ENCODE measurements around the gene CACNA2D1. TPM values are rescaled to one million over a fixed set of nuclear protein-coding genes. Genes with fewer than 3 reads are reported as not detected.

Gene CACNA2D1
- total RNA-seq, 1 experiment from 2014 or later, result 0.27 TPM

DNA sequence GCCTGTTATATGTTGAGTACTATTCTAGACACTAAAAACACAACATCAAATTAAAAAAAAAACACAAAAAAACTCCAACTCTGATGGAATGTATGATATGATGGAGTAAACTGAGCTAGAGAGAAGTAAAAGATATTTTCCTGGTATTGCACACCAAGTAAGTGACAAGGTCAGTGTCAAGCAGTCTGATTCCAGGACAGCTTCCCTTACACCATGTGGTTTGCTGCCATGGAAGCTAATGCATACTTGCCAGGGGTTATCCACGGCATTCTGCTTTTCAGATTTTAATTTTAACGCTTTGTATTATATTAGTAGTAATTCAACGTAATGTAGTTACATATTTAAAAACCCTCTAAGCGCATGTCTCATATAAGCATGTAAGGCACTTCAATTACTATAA lies 48.4 kb downstream of the CACNA2D1 start:
- RAD21 ChIA-PET (ENCODE audit: low non-redundant PET in 1 of 2, low total read pairs in 2 of 2, uncharacterized antibody in 2 of 2, unreplicated experiment in 2 of 2), result no interaction called here
- no peak overlapping the region for H2AFZ ChIP-seq (ENCODE audit: low read depth, low read length, poor library complexity, severe bottlenecking)
- no peaks in the 10 kb centered on the region for H3K9me2 ChIP-seq (ENCODE audit: insufficient read depth)
- POLR2A ChIA-PET, result no interaction called here
- no peak overlapping the region for H3K4me2 ChIP-seq (ENCODE audit: low read length)
- DNase-seq (ENCODE audit: low read depth, low spot score), result no peak
- no TSS peak for BruUV-seq (replicated peaks)
- intact Hi-C loops (cut with micrococcal nuclease), result no loop called here
- no peak overlapping the region for H3K27ac ChIP-seq (ENCODE audit: low read depth, low read length)
- H3K4me3 ChIP-seq (replicated peaks in 1 of 2; ENCODE audit: low read depth in 1 of 2, low read length in 2 of 2), result no peak overlapping the region
- TF ChIP-seq ZFX (IDR thresholded peaks at IDR 0.05), result no peak
- TF ChIP-seq POLR2AphosphoS5 (IDR thresholded peaks at IDR 0.05; ENCODE audit: low read depth, low read length), result no peak
- no peak for TF ChIP-seq CBX3 (IDR thresholded peaks at IDR 0.05; ENCODE audit: low read depth)
- TF ChIP-seq SIN3A (IDR thresholded peaks at IDR 0.05; ENCODE audit: low read depth), result no peak
- no peak for TF ChIP-seq JUND (IDR thresholded peaks at IDR 0.05)
- TF ChIP-seq CTCF (IDR thresholded peaks at IDR 0.05 in 2 of 3, conservative IDR thresholded peaks at IDR 0.05 in 1 of 3; ENCODE audit: borderline replicate concordance in 1 of 3, insufficient read depth in 1 of 3, low read depth in 2 of 3, low read length in 2 of 3), result no peak
- TF ChIP-seq ZNF274 (IDR thresholded peaks at IDR 0.05; ENCODE audit: low read depth, low read length), result no peak
- no peak for TF ChIP-seq RAD21 (IDR thresholded peaks at IDR 0.05; ENCODE audit: low read depth)
- TF ChIP-seq, protein P1, sequence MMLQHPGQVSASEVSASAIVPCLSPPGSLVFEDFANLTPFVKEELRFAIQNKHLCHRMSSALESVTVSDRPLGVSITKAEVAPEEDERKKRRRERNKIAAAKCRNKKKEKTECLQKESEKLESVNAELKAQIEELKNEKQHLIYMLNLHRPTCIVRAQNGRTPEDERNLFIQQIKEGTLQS (IDR thresholded peaks at IDR 0.05), result no peak
- no peak for TF ChIP-seq EZH2phosphoT487 (IDR thresholded peaks at IDR 0.05; ENCODE audit: borderline replicate concordance)
- TF ChIP-seq CEBPB (IDR thresholded peaks at IDR 0.05; ENCODE audit: low read depth), result no peak
- TF ChIP-seq REST (IDR thresholded peaks at IDR 0.05; ENCODE audit: low read depth), result no peak
- TF ChIP-seq ZBTB33 (IDR thresholded peaks at IDR 0.05; ENCODE audit: extremely low read depth, insufficient replicate concordance, low read length), result no peak
- no peak for TF ChIP-seq TCF7L2 (IDR thresholded peaks at IDR 0.05; ENCODE audit: borderline replicate concordance, extremely low read depth, insufficient read depth, insufficient read length)
- no peak for TF ChIP-seq FOSL1 (IDR thresholded peaks at IDR 0.05; ENCODE audit: low read depth)
- TF ChIP-seq EZH2 (IDR thresholded peaks at IDR 0.05), result no peak
- TF ChIP-seq YY1 (IDR thresholded peaks at IDR 0.05; ENCODE audit: extremely low read depth, insufficient replicate concordance, low read depth, low read length), result no peak
- no peaks in the 10 kb centered on the region for H3K9me3 ChIP-seq (ENCODE audit: control insufficient read depth in 1 of 2, insufficient read depth in 1 of 2, low read depth in 1 of 2, low read length in 2 of 2)
- H3K4me1 ChIP-seq (ENCODE audit: control insufficient read depth in 1 of 2, insufficient read depth in 2 of 2, low read length in 2 of 2), result no peaks in the 10 kb centered on the region
- no peaks in the 10 kb centered on the region; the same call in 1 of the 2 replicates for H4K20me1 ChIP-seq (ENCODE audit: insufficient read depth)
- H3K9ac ChIP-seq (ENCODE audit: low read length), result no peak overlapping the region
- H3K27me3 ChIP-seq (ENCODE audit: insufficient read depth, low read length), result no peaks in the 10 kb centered on the region
- H3K36me3 ChIP-seq (ENCODE audit: control insufficient read depth in 1 of 2, insufficient read depth in 2 of 2, low read length in 2 of 2), result no peaks in the 10 kb centered on the region
- ATAC-seq, result no peak
- CTCF ChIA-PET, result no interaction called here
- no peaks in the 10 kb centered on the region for H3K79me2 ChIP-seq (ENCODE audit: insufficient read depth, low read length)

All from HCT116 (cell line).